K562 (cell line): ENCODE results near the gene BOD1L2. TPM values are rescaled to one million over a fixed set of nuclear protein-coding genes. Genes with fewer than 3 reads are reported as not detected.

Experiments
- FOSL1 ChIP-seq: fragments of 200-800 bp; sonication (Bioruptor generic); conservative IDR thresholded peaks from 2 replicates; pipeline ENCODE4 v1.6.1; 2016; ENCODE audit warnings: missing genetic modification characterization, missing compliant biosample characterization
- KDM5B ChIP-seq: fragments of 200-600 bp; sonication (generic); IDR thresholded peaks from 2 replicates; pipeline ENCODE4 v1.6.1; 2012; ENCODE audit warnings: low read depth, mild to moderate bottlenecking, moderate library complexity, low read length, control low read depth, inconsistent platforms; ENCODE audit not compliant: insufficient replicate concordance
- MTA3 ChIP-seq: fragments of 450-650 bp; formaldehyde crosslinking; IDR thresholded peaks from 2 replicates; pipeline ENCODE4 v1.6.1; 2017; ENCODE audit warnings: mild to moderate bottlenecking, borderline replicate concordance
- SIN3B ChIP-seq: fragments of 450-650 bp; IDR thresholded peaks from 2 replicates; pipeline ENCODE4 v1.6.1; 2017; ENCODE audit warnings: low read depth, mild to moderate bottlenecking, moderate library complexity
- TCFL5 ChIP-seq: fragments of 250-450 bp; sonication (Bioruptor Pico); conservative IDR thresholded peaks from 2 replicates; pipeline ENCODE4 v1.6.1; 2021; ENCODE audit warnings: mild to moderate bottlenecking, moderate library complexity, matching md5 sums
- ZNF184 ChIP-seq: sonication (generic); formaldehyde crosslinking; IDR thresholded peaks from 2 replicates; pipeline ENCODE4 v1.5.0; 2020; ENCODE audit warnings: missing genetic modification reagents
- ZNF79 ChIP-seq: fragments of 250-450 bp; sonication (Bioruptor Pico); IDR thresholded peaks from 2 replicates; pipeline ENCODE4 v1.4.0; 2020; ENCODE audit warnings: low read depth, mild to moderate bottlenecking, moderate library complexity
- polyA plus RNA-seq, 8 experiments: library from polyadenylated mRNA; depleted of rRNA in 4 of 8; stranded (reverse) in 5 of 8; unstranded in 3 of 8; fragments of >200 nt; fragmentation: Nextera tagmentation in 2 of 8; fragmentation: Illumina TruSeq in 1 of 8; extraction: Ambion mirVana in 2 of 8; extraction: Trizol in 1 of 8; gene quantifications; 2 replicates each; pipeline versions ENCODE4 v1.2.1 to v1.2.3, GENCODE V29; 2011 to 2014; ENCODE audit warnings: inconsistent platforms in 1 of 8, missing spikeins in 1 of 8
- total RNA-seq, 7 experiments: library from RNA; depleted of rRNA in 6 of 7; stranded (reverse); fragments of >200 nt in 6 of 7; fragmentation: Illumina TruSeq in 2 of 7; extraction: Trizol in 2 of 7; gene quantifications; 2 replicates each; pipeline versions ENCODE4 v1.2.1 to v1.2.3, GENCODE V29; 2011 to 2021; ENCODE audit warnings: low replicate concordance in 1 of 7
- TF ChIP-seq, protein P1 (sequence below): fragments of 200-600 bp; sonication (generic); IDR thresholded peaks from one replicate; pipeline ENCODE4 v1.6.1; 2012; ENCODE audit warnings: mild to moderate bottlenecking, low read depth, low read length, inconsistent platforms
- TF ChIP-seq, protein P2 (sequence below): fragments of 450-650 bp; formaldehyde crosslinking; IDR thresholded peaks from 2 replicates; pipeline ENCODE4 v1.4.0; 2022; ENCODE audit warnings: mild to moderate bottlenecking, moderate library complexity
- TF ChIP-seq, protein P3 (sequence below): IDR thresholded peaks from 2 replicates; pipeline ENCODE4 v1.6.1; 2011; ENCODE audit not compliant: insufficient read length; ENCODE audit errors: extremely low read depth
- TF ChIP-seq, protein P4 (sequence below), 2 experiments: fragments of 200-800 bp in 1 of 2; sonication (Bioruptor generic) in 1 of 2; sonication (generic) in 1 of 2; formaldehyde crosslinking in 1 of 2; IDR thresholded peaks in 1 of 2; conservative IDR thresholded peaks in 1 of 2; 2 replicates each; pipeline versions ENCODE4 v1.5.0 to v1.6.1; 2016 to 2020; ENCODE audit warnings: missing compliant biosample characterization in 1 of 2, missing genetic modification characterization in 1 of 2, missing genetic modification reagents in 1 of 2

The BOD1L2 gene
- total and polyA plus RNA-seq, 9 of the 15 experiments (the other 6 are each of a cell fraction or from before 2014, with no cell fraction given): 0.03 TPM; not detected in 8

DNA sequence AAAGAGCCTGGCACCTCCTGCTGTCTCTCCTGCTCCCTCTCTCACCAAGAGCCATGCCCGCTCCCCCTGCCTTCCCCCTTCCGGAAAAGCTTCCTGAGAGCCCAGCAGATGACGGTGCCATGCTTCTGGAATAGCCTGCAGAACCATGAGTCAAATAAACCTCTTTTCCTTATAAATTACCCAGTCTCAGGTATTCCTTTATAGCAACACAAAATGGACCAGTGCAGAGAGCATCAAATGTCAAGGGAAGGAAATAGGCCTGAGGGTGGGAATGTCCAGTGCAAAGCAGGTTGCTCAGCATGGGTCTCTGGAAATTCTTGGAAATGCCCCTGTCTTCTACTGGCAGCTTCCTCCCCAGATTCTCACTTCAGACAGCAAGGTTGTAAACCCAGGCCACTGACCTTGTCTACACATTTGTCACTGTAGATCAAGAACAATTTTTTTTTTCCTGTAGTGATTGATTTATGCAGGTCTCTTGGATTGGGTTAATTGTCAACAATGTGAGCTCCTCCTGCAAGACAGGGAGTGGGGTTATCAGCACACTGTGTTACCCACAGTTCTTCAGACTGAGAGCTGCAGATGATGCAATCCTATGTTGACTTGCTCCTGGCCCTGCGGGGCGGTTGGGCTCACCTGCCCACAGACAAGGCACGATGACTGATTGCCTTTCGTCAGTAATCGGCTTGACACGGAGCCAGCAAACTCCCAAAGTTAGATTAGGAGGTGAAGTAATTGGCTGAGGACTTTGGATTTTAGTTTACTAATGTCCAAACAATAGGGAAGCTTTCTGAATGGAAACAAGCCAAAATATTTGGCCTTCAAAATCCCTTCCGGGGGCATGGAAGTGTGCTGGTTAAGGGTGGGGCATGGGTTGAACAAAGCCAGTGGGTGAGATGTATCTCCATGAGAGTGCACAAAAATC is 5.4 kb upstream of the BOD1L2 start (continued):
- TF ChIP-seq, protein P1, sequence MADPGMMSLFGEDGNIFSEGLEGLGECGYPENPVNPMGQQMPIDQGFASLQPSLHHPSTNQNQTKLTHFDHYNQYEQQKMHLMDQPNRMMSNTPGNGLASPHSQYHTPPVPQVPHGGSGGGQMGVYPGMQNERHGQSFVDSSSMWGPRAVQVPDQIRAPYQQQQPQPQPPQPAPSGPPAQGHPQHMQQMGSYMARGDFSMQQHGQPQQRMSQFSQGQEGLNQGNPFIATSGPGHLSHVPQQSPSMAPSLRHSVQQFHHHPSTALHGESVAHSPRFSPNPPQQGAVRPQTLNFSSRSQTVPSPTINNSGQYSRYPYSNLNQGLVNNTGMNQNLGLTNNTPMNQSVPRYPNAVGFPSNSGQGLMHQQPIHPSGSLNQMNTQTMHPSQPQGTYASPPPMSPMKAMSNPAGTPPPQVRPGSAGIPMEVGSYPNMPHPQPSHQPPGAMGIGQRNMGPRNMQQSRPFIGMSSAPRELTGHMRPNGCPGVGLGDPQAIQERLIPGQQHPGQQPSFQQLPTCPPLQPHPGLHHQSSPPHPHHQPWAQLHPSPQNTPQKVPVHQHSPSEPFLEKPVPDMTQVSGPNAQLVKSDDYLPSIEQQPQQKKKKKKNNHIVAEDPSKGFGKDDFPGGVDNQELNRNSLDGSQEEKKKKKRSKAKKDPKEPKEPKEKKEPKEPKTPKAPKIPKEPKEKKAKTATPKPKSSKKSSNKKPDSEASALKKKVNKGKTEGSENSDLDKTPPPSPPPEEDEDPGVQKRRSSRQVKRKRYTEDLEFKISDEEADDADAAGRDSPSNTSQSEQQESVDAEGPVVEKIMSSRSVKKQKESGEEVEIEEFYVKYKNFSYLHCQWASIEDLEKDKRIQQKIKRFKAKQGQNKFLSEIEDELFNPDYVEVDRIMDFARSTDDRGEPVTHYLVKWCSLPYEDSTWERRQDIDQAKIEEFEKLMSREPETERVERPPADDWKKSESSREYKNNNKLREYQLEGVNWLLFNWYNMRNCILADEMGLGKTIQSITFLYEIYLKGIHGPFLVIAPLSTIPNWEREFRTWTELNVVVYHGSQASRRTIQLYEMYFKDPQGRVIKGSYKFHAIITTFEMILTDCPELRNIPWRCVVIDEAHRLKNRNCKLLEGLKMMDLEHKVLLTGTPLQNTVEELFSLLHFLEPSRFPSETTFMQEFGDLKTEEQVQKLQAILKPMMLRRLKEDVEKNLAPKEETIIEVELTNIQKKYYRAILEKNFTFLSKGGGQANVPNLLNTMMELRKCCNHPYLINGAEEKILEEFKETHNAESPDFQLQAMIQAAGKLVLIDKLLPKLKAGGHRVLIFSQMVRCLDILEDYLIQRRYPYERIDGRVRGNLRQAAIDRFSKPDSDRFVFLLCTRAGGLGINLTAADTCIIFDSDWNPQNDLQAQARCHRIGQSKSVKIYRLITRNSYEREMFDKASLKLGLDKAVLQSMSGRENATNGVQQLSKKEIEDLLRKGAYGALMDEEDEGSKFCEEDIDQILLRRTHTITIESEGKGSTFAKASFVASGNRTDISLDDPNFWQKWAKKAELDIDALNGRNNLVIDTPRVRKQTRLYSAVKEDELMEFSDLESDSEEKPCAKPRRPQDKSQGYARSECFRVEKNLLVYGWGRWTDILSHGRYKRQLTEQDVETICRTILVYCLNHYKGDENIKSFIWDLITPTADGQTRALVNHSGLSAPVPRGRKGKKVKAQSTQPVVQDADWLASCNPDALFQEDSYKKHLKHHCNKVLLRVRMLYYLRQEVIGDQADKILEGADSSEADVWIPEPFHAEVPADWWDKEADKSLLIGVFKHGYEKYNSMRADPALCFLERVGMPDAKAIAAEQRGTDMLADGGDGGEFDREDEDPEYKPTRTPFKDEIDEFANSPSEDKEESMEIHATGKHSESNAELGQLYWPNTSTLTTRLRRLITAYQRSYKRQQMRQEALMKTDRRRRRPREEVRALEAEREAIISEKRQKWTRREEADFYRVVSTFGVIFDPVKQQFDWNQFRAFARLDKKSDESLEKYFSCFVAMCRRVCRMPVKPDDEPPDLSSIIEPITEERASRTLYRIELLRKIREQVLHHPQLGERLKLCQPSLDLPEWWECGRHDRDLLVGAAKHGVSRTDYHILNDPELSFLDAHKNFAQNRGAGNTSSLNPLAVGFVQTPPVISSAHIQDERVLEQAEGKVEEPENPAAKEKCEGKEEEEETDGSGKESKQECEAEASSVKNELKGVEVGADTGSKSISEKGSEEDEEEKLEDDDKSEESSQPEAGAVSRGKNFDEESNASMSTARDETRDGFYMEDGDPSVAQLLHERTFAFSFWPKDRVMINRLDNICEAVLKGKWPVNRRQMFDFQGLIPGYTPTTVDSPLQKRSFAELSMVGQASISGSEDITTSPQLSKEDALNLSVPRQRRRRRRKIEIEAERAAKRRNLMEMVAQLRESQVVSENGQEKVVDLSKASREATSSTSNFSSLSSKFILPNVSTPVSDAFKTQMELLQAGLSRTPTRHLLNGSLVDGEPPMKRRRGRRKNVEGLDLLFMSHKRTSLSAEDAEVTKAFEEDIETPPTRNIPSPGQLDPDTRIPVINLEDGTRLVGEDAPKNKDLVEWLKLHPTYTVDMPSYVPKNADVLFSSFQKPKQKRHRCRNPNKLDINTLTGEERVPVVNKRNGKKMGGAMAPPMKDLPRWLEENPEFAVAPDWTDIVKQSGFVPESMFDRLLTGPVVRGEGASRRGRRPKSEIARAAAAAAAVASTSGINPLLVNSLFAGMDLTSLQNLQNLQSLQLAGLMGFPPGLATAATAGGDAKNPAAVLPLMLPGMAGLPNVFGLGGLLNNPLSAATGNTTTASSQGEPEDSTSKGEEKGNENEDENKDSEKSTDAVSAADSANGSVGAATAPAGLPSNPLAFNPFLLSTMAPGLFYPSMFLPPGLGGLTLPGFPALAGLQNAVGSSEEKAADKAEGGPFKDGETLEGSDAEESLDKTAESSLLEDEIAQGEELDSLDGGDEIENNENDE: no peak
- TF ChIP-seq, protein P2, sequence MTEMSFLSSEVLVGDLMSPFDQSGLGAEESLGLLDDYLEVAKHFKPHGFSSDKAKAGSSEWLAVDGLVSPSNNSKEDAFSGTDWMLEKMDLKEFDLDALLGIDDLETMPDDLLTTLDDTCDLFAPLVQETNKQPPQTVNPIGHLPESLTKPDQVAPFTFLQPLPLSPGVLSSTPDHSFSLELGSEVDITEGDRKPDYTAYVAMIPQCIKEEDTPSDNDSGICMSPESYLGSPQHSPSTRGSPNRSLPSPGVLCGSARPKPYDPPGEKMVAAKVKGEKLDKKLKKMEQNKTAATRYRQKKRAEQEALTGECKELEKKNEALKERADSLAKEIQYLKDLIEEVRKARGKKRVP: peak; percentile 99
- TF ChIP-seq, protein P3, sequence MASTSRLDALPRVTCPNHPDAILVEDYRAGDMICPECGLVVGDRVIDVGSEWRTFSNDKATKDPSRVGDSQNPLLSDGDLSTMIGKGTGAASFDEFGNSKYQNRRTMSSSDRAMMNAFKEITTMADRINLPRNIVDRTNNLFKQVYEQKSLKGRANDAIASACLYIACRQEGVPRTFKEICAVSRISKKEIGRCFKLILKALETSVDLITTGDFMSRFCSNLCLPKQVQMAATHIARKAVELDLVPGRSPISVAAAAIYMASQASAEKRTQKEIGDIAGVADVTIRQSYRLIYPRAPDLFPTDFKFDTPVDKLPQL: no peak
- peak; percentile 72 for TF ChIP-seq FOSL1 (tag)
- no peak for TF ChIP-seq MTA3
- no peak for TF ChIP-seq SIN3B
- TF ChIP-seq, protein P4, sequence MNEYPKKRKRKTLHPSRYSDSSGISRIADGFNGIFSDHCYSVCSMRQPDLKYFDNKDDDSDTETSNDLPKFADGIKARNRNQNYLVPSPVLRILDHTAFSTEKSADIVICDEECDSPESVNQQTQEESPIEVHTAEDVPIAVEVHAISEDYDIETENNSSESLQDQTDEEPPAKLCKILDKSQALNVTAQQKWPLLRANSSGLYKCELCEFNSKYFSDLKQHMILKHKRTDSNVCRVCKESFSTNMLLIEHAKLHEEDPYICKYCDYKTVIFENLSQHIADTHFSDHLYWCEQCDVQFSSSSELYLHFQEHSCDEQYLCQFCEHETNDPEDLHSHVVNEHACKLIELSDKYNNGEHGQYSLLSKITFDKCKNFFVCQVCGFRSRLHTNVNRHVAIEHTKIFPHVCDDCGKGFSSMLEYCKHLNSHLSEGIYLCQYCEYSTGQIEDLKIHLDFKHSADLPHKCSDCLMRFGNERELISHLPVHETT (CRISPR knock-in tag; conservative IDR thresholded peaks at IDR 0.05 in 1 of 2, IDR thresholded peaks at IDR 0.05 in 1 of 2): no peak
- no peak for TF ChIP-seq ZNF184 (CRISPR knock-in tag)
- TF ChIP-seq TCFL5 (CRISPR knock-in tag): no peak
- no peak for TF ChIP-seq ZNF79
- no peak for TF ChIP-seq KDM5B
